ENCODE measurements around the gene RSU1. TPM values are rescaled to one million over a fixed set of nuclear protein-coding genes. Genes with fewer than 3 reads are reported as not detected.

RSU1 gene
- total and polyA plus RNA-seq, 2 donors (not counting 3 experiments of a cell fraction or from before 2014, with no cell fraction given): 80.2 to 104 TPM

DNA sequence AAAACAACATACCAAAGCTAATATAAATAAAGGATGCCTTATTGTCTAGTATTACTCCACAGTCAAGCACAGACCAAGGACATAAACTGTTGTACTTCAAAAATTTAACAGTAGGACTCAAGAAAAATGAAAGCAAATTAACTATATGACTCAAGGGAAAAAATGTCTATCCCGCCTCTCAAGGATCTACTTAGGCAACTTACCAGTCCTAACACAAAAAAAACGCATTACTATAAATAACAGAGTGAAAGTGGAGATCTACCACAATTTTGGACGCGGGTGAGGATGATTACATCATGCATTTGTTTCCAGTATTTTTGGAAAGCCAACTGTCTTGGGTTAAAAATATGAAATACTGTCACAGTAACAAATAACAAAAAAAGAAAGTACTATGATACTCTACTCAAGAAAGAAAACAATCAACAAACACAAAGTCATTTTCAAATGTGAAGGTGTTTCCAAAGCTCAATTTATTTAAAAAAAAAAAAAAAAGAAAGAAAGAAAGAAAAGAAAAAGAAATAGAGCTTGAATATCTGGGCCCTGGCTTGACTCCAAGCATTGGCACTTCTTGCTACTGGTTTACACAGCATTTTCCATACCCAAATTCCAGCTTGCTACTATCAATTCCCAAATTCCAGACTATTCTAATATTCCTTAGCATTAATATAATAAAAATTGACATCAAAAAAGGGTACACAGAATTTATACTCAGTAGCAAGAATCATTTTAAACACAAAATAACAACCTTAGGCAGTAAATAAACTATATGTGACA lies 99.4 kb downstream of the RSU1 start:
- Histone ChIP-seq H3K36me3 (ENCODE audit: control insufficient read depth in 2 of 2, extremely low read depth in 1 of 2, insufficient read depth in 2 of 2, low read length in 2 of 2) (peaks cover 0 to 3% of the 10 kb centered on the region in 2 experiments), H3K4me2 (ENCODE audit: insufficient read depth, low read length) (no peak overlapping the region), H3K9ac (replicated peaks; ENCODE audit: extremely low read depth, insufficient read depth, low read length) (no peak overlapping the region), H3K4me1 (ENCODE audit: control insufficient read depth, extremely low read depth, insufficient read depth, low read length) (no peaks in the 10 kb centered on the region), H3K79me2 (ENCODE audit: control insufficient read depth, insufficient read depth, low read length) (no peaks in the 10 kb centered on the region), H3K4me3 (replicated peaks in 1 of 3; ENCODE audit: insufficient read depth in 1 of 3, low read depth in 1 of 3, low read length in 3 of 3) (no peak overlapping the region), H2AFZ (ENCODE audit: low read depth, low read length) (no peak overlapping the region), H3K27ac (ENCODE audit: insufficient read depth, low read depth, low read length) (no peak overlapping the region), H3K27me3 (ENCODE audit: control insufficient read depth in 2 of 2, insufficient read depth in 2 of 2, low read length in 2 of 2) (no peaks in the 10 kb centered on the region), H3K9me1 (replicated peaks; ENCODE audit: control insufficient read depth, extremely low read depth, insufficient read depth, low read length) (no peaks in the 10 kb centered on the region), H4K20me1 (replicated peaks; ENCODE audit: control insufficient read depth, extremely low read depth, insufficient read depth, low read length) (no peaks in the 10 kb centered on the region), H3K9me3 (replicated peaks; ENCODE audit: control insufficient read depth, insufficient read depth, low read length) (no peaks in the 10 kb centered on the region)
- intact Hi-C loops (cut with micrococcal nuclease) (no loop called here), dilution Hi-C loops (cut with MboI; ENCODE audit: extremely low pct_ligation_motif_present, low sequenced_read_pairs) (no loop called here)
- CTCF ChIA-PET: interaction anchor here (0.6 to 0.9 kb wide), 2 partner anchors 16 to 32 kb away, joined by 3 to 4 read pairs; no protein-coding TSS in a partner anchor
- BruUV-seq (replicated peaks): no TSS peak
- TF ChIP-seq MYC (IDR thresholded peaks at IDR 0.05; ENCODE audit: low read depth, low read length): no peak
- TF ChIP-seq EZH2 (IDR thresholded peaks at IDR 0.05; ENCODE audit: borderline replicate concordance, low read depth, low read length, severe bottlenecking): no peak
- TF ChIP-seq, protein P1, sequence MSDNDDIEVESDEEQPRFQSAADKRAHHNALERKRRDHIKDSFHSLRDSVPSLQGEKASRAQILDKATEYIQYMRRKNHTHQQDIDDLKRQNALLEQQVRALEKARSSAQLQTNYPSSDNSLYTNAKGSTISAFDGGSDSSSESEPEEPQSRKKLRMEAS (IDR thresholded peaks at IDR 0.05; ENCODE audit: insufficient read depth, insufficient read length): no peak
- POLR2A ChIA-PET: no interaction called here
- no peak for FAIRE-seq
- DNase-seq (ENCODE audit: low read depth, low spot score): no peak

DNA sequence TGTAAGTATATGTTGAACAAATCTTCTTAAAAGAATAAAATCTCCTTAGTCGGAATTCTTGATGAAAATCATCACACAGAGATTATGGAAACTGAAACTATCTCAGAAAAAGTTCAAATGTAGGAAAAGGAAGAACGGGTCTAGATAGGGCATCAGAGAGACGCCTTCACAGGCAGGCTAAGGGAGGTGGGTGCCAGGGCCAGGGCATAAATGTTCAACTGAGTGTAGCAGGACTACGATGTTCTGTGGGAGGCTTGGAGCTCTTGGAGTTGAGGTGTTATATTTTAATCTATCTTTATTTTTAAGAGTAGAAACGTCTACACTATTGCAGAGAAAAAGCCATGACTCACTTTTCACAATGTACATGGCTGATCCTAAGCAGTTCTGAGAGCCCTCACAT lies 101.2 kb downstream of the RSU1 start:
- Histone ChIP-seq H3K79me2 (ENCODE audit: control insufficient read depth, insufficient read depth, low read length) (no peaks in the 10 kb centered on the region), H3K9me3 (replicated peaks; ENCODE audit: control insufficient read depth, insufficient read depth, low read length) (no peaks in the 10 kb centered on the region), H3K9ac (replicated peaks; ENCODE audit: extremely low read depth, insufficient read depth, low read length) (no peak overlapping the region), H3K4me1 (ENCODE audit: control insufficient read depth, extremely low read depth, insufficient read depth, low read length) (no peaks in the 10 kb centered on the region), H3K27ac (ENCODE audit: insufficient read depth, low read depth, low read length) (no peak overlapping the region), H3K36me3 (ENCODE audit: control insufficient read depth in 2 of 2, extremely low read depth in 1 of 2, insufficient read depth in 2 of 2, low read length in 2 of 2) (peaks cover 0 to under 1% of the 10 kb centered on the region in 2 experiments), H2AFZ (ENCODE audit: low read depth, low read length) (no peak overlapping the region), H3K9me1 (replicated peaks; ENCODE audit: control insufficient read depth, extremely low read depth, insufficient read depth, low read length) (no peaks in the 10 kb centered on the region), H3K4me2 (ENCODE audit: insufficient read depth, low read length) (no peak overlapping the region), H4K20me1 (replicated peaks; ENCODE audit: control insufficient read depth, extremely low read depth, insufficient read depth, low read length) (no peaks in the 10 kb centered on the region), H3K27me3 (ENCODE audit: control insufficient read depth in 2 of 2, insufficient read depth in 2 of 2, low read length in 2 of 2) (no peaks in the 10 kb centered on the region), H3K4me3 (replicated peaks in 1 of 3; ENCODE audit: insufficient read depth in 1 of 3, low read depth in 1 of 3, low read length in 3 of 3) (no peak overlapping the region)
- POLR2A ChIA-PET: no interaction called here
- no peak for TF ChIP-seq POLR2A (IDR thresholded peaks at IDR 0.05; ENCODE audit: low read depth, low read length)
- BruUV-seq (replicated peaks): no TSS peak
- DNase-seq (ENCODE audit: low read depth, low spot score) (no peak), FAIRE-seq (no peak)
- dilution Hi-C loops (cut with MboI; ENCODE audit: extremely low pct_ligation_motif_present, low sequenced_read_pairs): no loop called here
- intact Hi-C loops (cut with micrococcal nuclease): no loop called here
- CTCF ChIA-PET: no interaction called here
